GM18517 (cell line): ENCODE data around the gene PRR14L.

Source experiments
- ATAC-seq: cut with Tn5 transposase; IDR thresholded peaks from one replicate; pipeline ENCODE4 v1.9.1; 2021; ENCODE audit warnings: mild to moderate bottlenecking, moderate library complexity; ENCODE audit not compliant: unreplicated experiment

PRR14L gene

GRCh38 chr22:31647523-31648320 is 102.2 kb downstream of the PRR14L start:
- ATAC-seq, result no peak

DNA sequence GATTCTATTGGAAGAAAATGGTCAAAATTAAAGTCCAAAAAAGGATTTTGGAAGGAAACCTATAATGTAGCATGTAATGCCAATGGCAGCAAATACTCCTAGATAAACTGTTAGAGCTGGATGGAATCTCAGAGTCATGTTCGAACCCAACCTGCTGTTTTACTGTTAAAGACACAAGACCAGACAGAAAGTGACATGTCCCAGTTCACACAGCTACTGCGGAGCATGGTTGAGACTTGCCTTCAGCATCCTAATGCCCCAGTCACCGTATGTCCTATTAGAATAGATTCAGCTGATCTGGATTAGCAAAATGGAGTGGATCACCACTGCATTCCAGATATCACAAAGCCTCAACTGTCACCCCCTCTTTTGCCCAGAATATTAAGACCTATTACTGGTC is 102.9 kb downstream of the PRR14L start:
- ATAC-seq, result no peak

GRCh38 chr22:31646186-31647019 is 103.5 kb downstream of the PRR14L start:
- ATAC-seq, result no peak

DNA sequence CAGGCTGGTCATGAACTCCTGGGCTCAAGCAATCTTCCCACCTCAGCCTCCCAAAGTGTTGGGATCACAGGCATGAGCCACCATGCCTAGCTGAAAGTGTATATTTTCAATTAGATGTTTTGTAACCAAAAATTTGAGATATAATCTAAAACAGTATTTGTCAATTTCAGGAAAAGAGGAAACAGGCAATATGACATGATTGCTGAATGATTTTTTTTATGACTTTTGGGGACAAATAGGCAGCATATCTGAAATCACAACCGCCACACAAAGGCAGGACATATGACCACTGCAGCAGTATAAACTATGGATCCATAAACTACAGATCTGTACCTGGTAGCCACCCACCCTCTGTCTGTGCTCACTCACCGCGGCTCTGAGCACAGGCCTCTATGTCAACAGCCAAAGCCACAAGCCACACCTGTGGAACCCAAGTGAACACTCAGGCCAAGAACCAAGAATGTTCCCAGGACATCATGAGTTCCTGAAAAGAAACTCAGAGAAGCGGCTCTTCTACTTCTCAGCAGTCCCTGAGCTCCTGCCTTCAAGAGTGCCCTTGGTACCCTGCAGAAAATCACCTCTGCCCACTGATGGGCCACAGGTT is 110.4 kb downstream of the PRR14L start:
- ATAC-seq, result no peak

- ATAC-seq, result no peak
These were observed 111.9 kb downstream of the PRR14L start for GRCh38 chr22:31637891-31638618.

GRCh38 chr22:31637447-31637890 is 112.5 kb downstream of the PRR14L start:
- no peak for ATAC-seq

DNA sequence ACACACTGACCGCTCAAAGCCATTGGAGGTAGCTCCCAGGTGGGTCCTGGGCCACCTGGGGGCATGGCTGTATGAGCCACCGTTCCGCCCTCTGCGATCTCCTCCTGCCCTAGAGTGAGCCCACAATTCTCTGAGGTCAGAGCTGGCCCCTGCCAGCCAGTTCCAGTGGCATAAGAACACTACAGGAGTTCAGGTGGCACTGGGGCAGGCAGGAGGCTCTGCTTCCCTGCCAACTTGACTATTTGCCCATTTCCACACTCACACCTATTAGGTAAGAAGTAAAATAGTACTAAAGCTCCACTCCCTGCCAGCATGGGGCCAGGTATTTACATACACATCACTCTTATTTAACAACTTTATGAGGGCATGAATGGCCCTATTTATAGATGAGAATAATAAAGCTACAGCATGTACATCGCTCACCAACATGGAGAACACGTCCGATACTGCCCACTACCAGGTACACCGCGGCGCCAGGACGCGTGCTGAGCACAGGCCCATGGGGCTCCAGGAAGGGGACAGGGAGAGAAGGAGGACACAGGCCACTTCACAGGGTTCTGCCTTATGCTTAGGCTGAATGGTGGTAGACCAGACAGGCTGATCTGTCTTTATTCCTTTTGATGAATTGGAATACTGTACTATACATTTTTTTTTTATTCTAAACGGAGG is 114.2 kb downstream of the PRR14L start:
- ATAC-seq, result no peak

DNA sequence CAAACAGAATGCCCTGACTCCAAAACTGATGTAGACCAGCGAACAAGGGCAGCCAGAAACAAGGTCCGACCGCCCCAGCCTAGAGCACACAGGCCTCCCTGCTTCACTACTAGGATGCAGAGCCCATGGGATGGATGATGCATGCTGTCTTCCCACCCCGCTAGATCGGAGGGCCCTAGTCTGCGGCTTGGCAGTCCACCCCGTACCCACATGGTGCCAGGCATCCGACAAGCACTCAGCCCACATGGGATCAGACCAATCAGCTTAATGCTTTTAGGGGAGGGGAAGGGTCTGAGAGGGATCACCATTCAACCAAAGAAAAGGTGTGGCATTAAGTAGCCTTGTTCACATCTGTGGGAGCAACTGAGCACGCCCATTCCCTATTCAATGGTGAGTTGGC is 118.5 kb downstream of the PRR14L start:
- ATAC-seq, result no peak
